B cell (primary cell): ENCODE data around the gene GREM1.

Source experiments
- CTCF ChIP-seq: fragments of 200-600 bp; IDR thresholded peaks from one replicate; pipeline ENCODE4 v1.8.0; 2022; ENCODE audit warnings: antibody characterized with exemption, mild to moderate bottlenecking
- EZH2 ChIP-seq: IDR thresholded peaks from 2 replicates; pipeline ENCODE4 v1.6.1; 2012; ENCODE audit warnings: borderline replicate concordance, low read depth, mild to moderate bottlenecking, moderate library complexity, low read length; ENCODE audit not compliant: insufficient read depth, poor library complexity, severe bottlenecking

DNA sequence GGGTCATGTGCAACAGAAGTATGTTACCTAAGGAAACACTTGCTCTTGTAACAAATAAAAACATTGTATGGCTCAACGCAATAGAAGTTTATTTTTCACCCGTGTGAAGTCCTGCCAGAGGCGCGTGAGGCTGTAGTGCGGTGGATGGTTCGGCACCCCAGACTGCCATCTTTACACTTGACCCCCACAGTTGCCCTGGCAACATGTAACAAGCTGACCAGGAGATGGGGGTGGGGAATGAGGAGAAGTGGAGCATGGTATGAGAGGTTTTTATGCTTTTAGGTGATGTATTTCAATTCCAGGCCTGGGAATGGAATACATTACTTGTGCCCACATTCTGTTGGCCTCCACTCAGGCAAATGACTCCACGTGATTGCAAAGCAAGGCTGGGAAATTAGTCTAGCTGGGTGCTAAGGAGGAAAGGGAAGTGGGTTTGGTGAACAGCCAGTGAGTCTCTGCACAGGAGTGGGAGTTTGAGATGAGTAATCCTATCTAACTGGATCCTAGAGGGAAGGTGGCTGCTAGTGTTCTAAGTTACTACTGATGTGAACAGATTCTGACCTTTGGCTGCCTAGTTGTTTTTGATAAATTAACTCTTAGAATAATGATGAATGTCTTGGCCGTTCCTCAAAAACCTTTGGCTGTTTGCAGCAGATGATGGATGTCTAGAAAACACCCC is 33.8 kb upstream of the GREM1 start:
- TF ChIP-seq CTCF: no peak
- no peak for TF ChIP-seq EZH2
